GM23248 (cell line): ENCODE measurements around the gene VANGL2. TPM values are rescaled to one million over a fixed set of nuclear protein-coding genes. Genes with fewer than 3 reads are reported as not detected.

ENCODE experiments used
- DNase-seq: peaks from one replicate; pipeline ENCODE4 v3.0.0-alpha.2; 2015
- H2AFZ ChIP-seq: fragments of 200-600 bp; sonication (generic); 2 replicates; pipeline ENCODE4 v1.6.1; 2016; ENCODE audit warnings: antibody characterized with exemption
- H3F3A ChIP-seq: fragments of 200-600 bp; sonication (generic); 2 replicates; pipeline ENCODE4 v1.6.1; 2016; ENCODE audit warnings: mild to moderate bottlenecking, antibody characterized with exemption, mixed run types; ENCODE audit not compliant: insufficient read depth
- H3K27ac ChIP-seq: fragments of 200-600 bp; sonication (generic); 2 replicates; pipeline ENCODE4 v1.5.1; 2016; ENCODE audit warnings: mild to moderate bottlenecking
- H3K27me3 ChIP-seq: fragments of 200-600 bp; sonication (generic); replicated peaks from 2 replicates; pipeline ENCODE4 v1.6.1; 2016; ENCODE audit warnings: mild to moderate bottlenecking; ENCODE audit not compliant: insufficient read depth
- H3K36me3 ChIP-seq: fragments of 200-600 bp; sonication (generic); 2 replicates; pipeline ENCODE4 v1.6.1; 2016; ENCODE audit warnings: low read depth, mild to moderate bottlenecking
- H3K4me1 ChIP-seq: fragments of 200-600 bp; sonication (generic); 2 replicates; pipeline ENCODE4 v1.6.1; 2016; ENCODE audit warnings: mild to moderate bottlenecking; ENCODE audit not compliant: insufficient read depth
- H3K4me2 ChIP-seq: fragments of 200-600 bp; sonication (generic); one replicate; pipeline ENCODE4 v1.6.1; 2016; ENCODE audit warnings: mild to moderate bottlenecking; ENCODE audit not compliant: unreplicated experiment
- H3K4me3 ChIP-seq: fragments of 200-600 bp; sonication (generic); 2 replicates; pipeline ENCODE4 v1.5.1; 2016; ENCODE audit warnings: mild to moderate bottlenecking
- H3K79me2 ChIP-seq: fragments of 200-600 bp; sonication (generic); 2 replicates; pipeline ENCODE4 v1.6.1; 2016; ENCODE audit warnings: mild to moderate bottlenecking; ENCODE audit not compliant: insufficient read depth
- H3K9ac ChIP-seq: fragments of 200-600 bp; sonication (generic); 2 replicates; pipeline ENCODE4 v1.6.1; 2016; ENCODE audit warnings: mild to moderate bottlenecking
- H3K9me2 ChIP-seq: fragments of 200-600 bp; sonication (generic); 2 replicates; pipeline ENCODE4 v1.6.1; 2016; ENCODE audit warnings: mixed run types, mild to moderate bottlenecking, moderate library complexity; ENCODE audit not compliant: insufficient read depth
- H3K9me3 ChIP-seq: fragments of 200-600 bp; sonication (generic); one replicate; pipeline ENCODE4 v1.6.1; 2017; ENCODE audit warnings: low read depth
- H4K20me1 ChIP-seq: fragments of 200-600 bp; sonication (generic); 2 replicates; pipeline ENCODE4 v1.6.0; 2016; ENCODE audit not compliant: insufficient read depth
- EZH2 ChIP-seq: fragments of 200-600 bp; sonication (generic); IDR thresholded peaks from 2 replicates; pipeline ENCODE4 v1.6.1; 2018; ENCODE audit warnings: antibody characterized with exemption, mild to moderate bottlenecking; ENCODE audit not compliant: insufficient read depth, poor library complexity, severe bottlenecking
- EZH2phosphoT487 ChIP-seq: fragments of 200-600 bp; sonication (generic); IDR thresholded peaks from 2 replicates; pipeline ENCODE4 v1.6.1; 2018; ENCODE audit warnings: antibody characterized with exemption, moderate library complexity, mild to moderate bottlenecking, low read depth; ENCODE audit not compliant: insufficient read depth
- WGBS, 2 experiments: methylation state at CpG; one replicate each; pipeline ENCODE4 v1.1.6; 2015 to 2017; ENCODE audit warnings: low lambda C conversion rate in 2 of 2, low coverage in 1 of 2; ENCODE audit errors: missing lambda C conversion rate in 2 of 2; 5-methylcytosine and 5-hydroxymethylcytosine counted together
- in situ Hi-C: fragments of 300-500 bp; cut with MboI; formaldehyde crosslinking; loops from 2 replicates; pipeline ENCODE4 v1.15.0; 2020
- polyA plus RNA-seq: library from polyadenylated mRNA; unstranded; fragments of >200 nt; fragmentation: Nextera tagmentation; extraction: Ambion mirVana; gene quantifications from 2 replicates; pipeline ENCODE4 v1.2.1, GENCODE V29; 2016
- total RNA-seq: library from RNA; depleted of rRNA; stranded (reverse); fragments of >200 nt; shearing (Covaris generic); gene quantifications from 2 replicates; pipeline ENCODE4 v1.2.3, GENCODE V29; 2014

Gene VANGL2
- total and polyA plus RNA-seq, 2 experiments from 2014 or later = not detected

GRCh38 chr1:160360227-160360695 lies 40.1 kb upstream of the VANGL2 start:
- H3K4me1 ChIP-seq = peaks cover 11% of the 10 kb centered on the region; the same call in 1 of the 2 replicates
- H3K27me3 ChIP-seq = no peaks in the 10 kb centered on the region
- no peak overlapping the region for H3K9ac ChIP-seq
- in situ Hi-C loops = no loop called here
- no peak for DNase-seq
- H3K4me2 ChIP-seq = no peak overlapping the region
- no peaks in the 10 kb centered on the region for H4K20me1 ChIP-seq
- WGBS, 2 experiments = 74 to 77% methylated on average over 8 of the region's 8 CpGs
- H3K36me3 ChIP-seq = peaks cover 3% of the 10 kb centered on the region; the same call in 1 of the 2 replicates
- TF ChIP-seq EZH2 (no peak), EZH2phosphoT487 (no peak)
- no peaks in the 10 kb centered on the region for H3K79me2 ChIP-seq
- no peak overlapping the region for H3K27ac ChIP-seq
- H3K9me2 ChIP-seq = no peaks in the 10 kb centered on the region
- no peaks in the 10 kb centered on the region for H3K9me3 ChIP-seq
- H3K4me3 ChIP-seq = no peak overlapping the region
- H3F3A ChIP-seq = peaks cover 12% of the 10 kb centered on the region; the same call in 1 of the 2 replicates
- H2AFZ ChIP-seq = no peak overlapping the region

DNA sequence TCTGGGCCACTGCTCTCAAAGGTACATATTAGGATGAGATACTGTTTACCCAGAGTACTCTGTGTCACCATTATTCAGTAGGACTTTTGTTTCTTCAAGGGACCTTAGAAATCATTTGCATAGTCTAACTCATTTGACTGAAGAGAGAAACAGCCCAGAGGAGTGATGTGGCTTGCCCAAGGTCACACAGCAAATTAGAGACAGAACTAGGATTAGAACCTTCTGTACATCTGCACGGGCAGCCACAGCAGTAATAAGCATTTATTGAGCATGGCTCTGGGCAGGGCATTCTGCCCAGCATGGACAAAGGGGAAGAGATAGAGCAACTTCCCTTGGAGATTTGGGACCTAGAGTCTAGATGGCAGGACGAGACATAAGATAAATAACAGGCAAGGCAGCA lies 39.2 kb upstream of the VANGL2 start:
- Histone ChIP-seq H3F3A (peaks cover 10% of the 10 kb centered on the region; the same call in 1 of the 2 replicates), H3K36me3 (no peaks in the 10 kb centered on the region; the same call in 1 of the 2 replicates), H3K27ac (no peak overlapping the region), H3K4me3 (no peak overlapping the region), H3K4me2 (no peak overlapping the region), H3K9me2 (no peaks in the 10 kb centered on the region), H3K27me3 (no peaks in the 10 kb centered on the region), H4K20me1 (no peaks in the 10 kb centered on the region), H3K9me3 (no peaks in the 10 kb centered on the region), H3K79me2 (no peaks in the 10 kb centered on the region), H2AFZ (no peak overlapping the region), H3K9ac (no peak overlapping the region), H3K4me1 (peaks cover 11% of the 10 kb centered on the region; the same call in 1 of the 2 replicates)
- WGBS, 2 experiments = 73 to 84% methylated on average over 2 of the region's 2 CpGs
- no peak for TF ChIP-seq EZH2
- no peak for TF ChIP-seq EZH2phosphoT487
- in situ Hi-C loops = no loop called here
- no peak for DNase-seq

DNA sequence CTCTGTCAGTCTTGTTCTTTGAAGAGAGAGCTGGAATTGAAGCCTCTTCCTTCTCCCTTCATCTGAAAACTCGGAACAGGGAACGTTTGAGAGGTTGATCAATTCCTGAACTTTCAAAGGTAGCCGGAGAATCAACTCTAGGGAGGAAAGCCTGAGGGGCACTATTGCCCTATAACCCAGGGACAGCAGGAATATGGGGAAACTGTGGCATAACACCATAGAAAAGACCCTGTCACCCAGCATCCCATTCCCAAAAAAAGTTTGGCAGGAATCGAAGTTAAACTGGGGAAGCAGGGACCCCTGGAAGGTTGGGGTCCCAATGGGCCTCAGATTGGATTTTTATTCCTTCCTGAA lies 38.6 kb upstream of the VANGL2 start:
- no peaks in the 10 kb centered on the region for H3K9me3 ChIP-seq
- no peaks in the 10 kb centered on the region for H3K9me2 ChIP-seq
- H3K9ac ChIP-seq = no peak overlapping the region
- no peak overlapping the region for H3K4me3 ChIP-seq
- H3K27ac ChIP-seq = no peak overlapping the region
- H4K20me1 ChIP-seq = no peaks in the 10 kb centered on the region
- H3K4me1 ChIP-seq = peaks cover 11% of the 10 kb centered on the region; the same call in 1 of the 2 replicates
- no peaks in the 10 kb centered on the region; the same call in 1 of the 2 replicates for H3K36me3 ChIP-seq
- TF ChIP-seq EZH2 = no peak
- no peak for TF ChIP-seq EZH2phosphoT487
- 84 to 88% methylated on average over 4 of the region's 4 CpGs for WGBS, 2 experiments
- in situ Hi-C loops = no loop called here
- no peak for DNase-seq
- H2AFZ ChIP-seq = no peak overlapping the region
- no peaks in the 10 kb centered on the region for H3K79me2 ChIP-seq
- no peaks in the 10 kb centered on the region for H3K27me3 ChIP-seq
- peaks cover 4% of the 10 kb centered on the region; the same call in 1 of the 2 replicates for H3F3A ChIP-seq
- no peak overlapping the region for H3K4me2 ChIP-seq

DNA sequence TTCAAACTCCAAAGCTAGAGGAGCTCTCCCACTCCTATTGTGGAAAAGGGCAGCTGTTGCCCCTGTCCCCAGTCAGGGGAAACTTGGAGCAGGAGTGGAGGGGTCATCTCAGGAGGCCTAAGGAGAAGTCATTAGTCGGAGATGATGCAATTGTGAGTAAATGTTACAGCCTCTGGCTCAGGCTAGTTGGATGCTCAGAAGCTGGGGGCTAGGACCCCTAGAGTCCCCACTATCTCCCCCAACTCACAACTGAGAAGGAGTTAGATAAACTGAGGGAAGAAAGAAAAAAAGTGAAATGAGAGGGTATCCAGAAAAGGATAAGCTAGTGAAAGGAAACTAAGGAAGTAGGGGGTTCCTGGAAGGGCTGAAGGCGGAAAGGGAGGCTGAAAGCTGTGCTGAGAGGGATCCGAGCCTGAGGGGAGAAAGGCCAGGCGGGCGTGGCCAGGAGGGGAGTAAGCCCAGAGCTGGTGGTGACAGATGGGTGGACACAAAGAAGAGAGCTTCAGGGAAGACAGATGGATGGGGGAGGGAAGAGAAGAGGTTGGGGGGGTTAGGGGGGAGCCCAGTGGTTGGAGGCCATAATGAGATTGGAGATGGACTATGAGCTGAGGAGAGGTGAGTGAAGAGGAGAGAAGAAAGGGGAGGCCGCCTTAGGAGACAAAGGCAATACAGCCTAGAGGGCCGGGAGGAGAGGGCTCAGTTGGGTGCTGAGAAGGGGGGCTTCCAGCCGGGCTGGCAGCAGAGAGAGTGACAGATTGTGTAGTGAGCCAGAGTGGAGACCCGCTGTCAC lies 38.0 kb upstream of the VANGL2 start:
- in situ Hi-C loops = no loop called here
- H4K20me1 ChIP-seq = no peaks in the 10 kb centered on the region
- TF ChIP-seq EZH2phosphoT487 (no peak), EZH2 (no peak)

More for the DNA sequence above, 38.0 kb upstream of the VANGL2 start:
- no peak for DNase-seq
- no peaks in the 10 kb centered on the region; the same call in 1 of the 2 replicates for H3K36me3 ChIP-seq
- no peak overlapping the region for H3K4me3 ChIP-seq
- WGBS, 2 experiments = 77 to 80% methylated on average over 8 to 9 of the region's 9 CpGs
- H3K4me1 ChIP-seq = peaks cover 6% of the 10 kb centered on the region; the same call in 1 of the 2 replicates
- no peak overlapping the region; the same call in 1 of the 2 replicates for H3K9ac ChIP-seq
- no peak overlapping the region for H3K27ac ChIP-seq
- H3K9me2 ChIP-seq = no peaks in the 10 kb centered on the region
- no peaks in the 10 kb centered on the region for H3K27me3 ChIP-seq
- no peak overlapping the region for H2AFZ ChIP-seq
- peaks cover 4% of the 10 kb centered on the region; the same call in 1 of the 2 replicates for H3F3A ChIP-seq
- H3K4me2 ChIP-seq = no peak overlapping the region
- no peaks in the 10 kb centered on the region for H3K9me3 ChIP-seq
- no peaks in the 10 kb centered on the region for H3K79me2 ChIP-seq
